CD4-positive, CD25-positive, alpha-beta regulatory T cell (primary cell): ENCODE measurements around the gene TK1. TPM values are rescaled to one million over a fixed set of nuclear protein-coding genes. Genes with fewer than 3 reads are reported as not detected.

Experiments
- polyA plus RNA-seq, 4 donors: library from polyadenylated mRNA; unstranded; fragments of 300-500 nt; fragmentation: Illumina TruSeq; gene quantifications; one replicate each; pipeline ENCODE4 v1.2.3, GENCODE V29; 2021
- total RNA-seq: library from RNA; stranded (reverse); gene quantifications from one replicate; pipeline ENCODE4 v1.2.3, GENCODE V29; 2022

TK1 gene
- total and polyA plus RNA-seq, 5 donors from 2014 or later = 3.2 to 33.8 (median 12.8) TPM

Other genes starting within 250 kb of the TK1 start
- 77.1 TPM for gene TNRC6C, start 228.3 kb downstream of the TK1 start, total RNA-seq
- gene TNRC6C, start 228.3 kb downstream of the TK1 start, polyA plus RNA-seq = 1 to 10 TPM; 2.3 to 3.1 (median 2.9) TPM
- 727 TPM for gene TMC6, start 58.3 kb downstream of the TK1 start, total RNA-seq
- gene TMC6, start 58.3 kb downstream of the TK1 start, polyA plus RNA-seq = 100 to 1,000 TPM; 160 to 242 (median 213) TPM
- 454 TPM for gene TMC8, start 56.3 kb downstream of the TK1 start, total RNA-seq
- gene TMC8, start 56.3 kb downstream of the TK1 start, polyA plus RNA-seq = 10 to 100 TPM; 61.8 to 82.0 (median 74.8) TPM
- not detected for gene C17orf99, start 40.7 kb downstream of the TK1 start, total RNA-seq
- not detected for gene C17orf99, start 40.7 kb downstream of the TK1 start, polyA plus RNA-seq
- gene SYNGR2, start 18.5 kb downstream of the TK1 start, total RNA-seq = 58.5 TPM
- gene SYNGR2, start 18.5 kb downstream of the TK1 start, polyA plus RNA-seq = 100 to 1,000 TPM; 156 to 180 (median 170) TPM
- gene AFMID, start 310 bp upstream of the TK1 start, total RNA-seq = 3.5 TPM
- gene AFMID, start 310 bp upstream of the TK1 start, polyA plus RNA-seq = 1 to 10 TPM; 1.8 to 5.5 (median 2.6) TPM
- 2.7 TPM for gene BIRC5, start 27.2 kb upstream of the TK1 start, total RNA-seq
- 10 to 100 TPM in 1 of 4 donors, 1 to 10 TPM in 3; 2.8 to 11.5 (median 7.5) TPM for gene BIRC5, start 27.2 kb upstream of the TK1 start, polyA plus RNA-seq
- not detected for gene TMEM235, start 44.6 kb upstream of the TK1 start, total RNA-seq
- not detected for gene TMEM235, start 44.6 kb upstream of the TK1 start, polyA plus RNA-seq
- gene SOCS3, start 173.0 kb upstream of the TK1 start, total RNA-seq = 218 TPM
- gene SOCS3, start 173.0 kb upstream of the TK1 start, polyA plus RNA-seq = 10 to 100 TPM; 26.4 to 74.2 (median 51.2) TPM
- gene PGS1, start 191.6 kb upstream of the TK1 start, total RNA-seq = 50.1 TPM
- 10 to 100 TPM; 29.6 to 35.4 (median 31.5) TPM for gene PGS1, start 191.6 kb upstream of the TK1 start, polyA plus RNA-seq